Stimulated activated CD4-positive, alpha-beta T cell treated with anti-CD3 and anti-CD28 coated beads, TNF-alpha, amount 100 ng/mL, for 4 hours (primary cell): Measurements from ENCODE around the gene ZGPAT.
A peak's percentile ranks its signal among the peaks of the same experiment; 100 is the strongest.
"Not testable (repeated sequence)": the region's sequence is repeated elsewhere in the genome, so short reads cannot be mapped to it uniquely, and the experiment has no call there.

Source experiments
- DNase-seq, 3 experiments: peaks; one replicate each; pipeline ENCODE4 v3.0.0-alpha.2; 2020; ENCODE audit warnings: low read depth in 3 of 3

ZGPAT gene, protein sequence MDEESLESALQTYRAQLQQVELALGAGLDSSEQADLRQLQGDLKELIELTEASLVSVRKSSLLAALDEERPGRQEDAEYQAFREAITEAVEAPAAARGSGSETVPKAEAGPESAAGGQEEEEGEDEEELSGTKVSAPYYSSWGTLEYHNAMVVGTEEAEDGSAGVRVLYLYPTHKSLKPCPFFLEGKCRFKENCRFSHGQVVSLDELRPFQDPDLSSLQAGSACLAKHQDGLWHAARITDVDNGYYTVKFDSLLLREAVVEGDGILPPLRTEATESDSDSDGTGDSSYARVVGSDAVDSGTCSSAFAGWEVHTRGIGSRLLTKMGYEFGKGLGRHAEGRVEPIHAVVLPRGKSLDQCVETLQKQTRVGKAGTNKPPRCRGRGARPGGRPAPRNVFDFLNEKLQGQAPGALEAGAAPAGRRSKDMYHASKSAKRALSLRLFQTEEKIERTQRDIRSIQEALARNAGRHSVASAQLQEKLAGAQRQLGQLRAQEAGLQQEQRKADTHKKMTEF

DNA sequence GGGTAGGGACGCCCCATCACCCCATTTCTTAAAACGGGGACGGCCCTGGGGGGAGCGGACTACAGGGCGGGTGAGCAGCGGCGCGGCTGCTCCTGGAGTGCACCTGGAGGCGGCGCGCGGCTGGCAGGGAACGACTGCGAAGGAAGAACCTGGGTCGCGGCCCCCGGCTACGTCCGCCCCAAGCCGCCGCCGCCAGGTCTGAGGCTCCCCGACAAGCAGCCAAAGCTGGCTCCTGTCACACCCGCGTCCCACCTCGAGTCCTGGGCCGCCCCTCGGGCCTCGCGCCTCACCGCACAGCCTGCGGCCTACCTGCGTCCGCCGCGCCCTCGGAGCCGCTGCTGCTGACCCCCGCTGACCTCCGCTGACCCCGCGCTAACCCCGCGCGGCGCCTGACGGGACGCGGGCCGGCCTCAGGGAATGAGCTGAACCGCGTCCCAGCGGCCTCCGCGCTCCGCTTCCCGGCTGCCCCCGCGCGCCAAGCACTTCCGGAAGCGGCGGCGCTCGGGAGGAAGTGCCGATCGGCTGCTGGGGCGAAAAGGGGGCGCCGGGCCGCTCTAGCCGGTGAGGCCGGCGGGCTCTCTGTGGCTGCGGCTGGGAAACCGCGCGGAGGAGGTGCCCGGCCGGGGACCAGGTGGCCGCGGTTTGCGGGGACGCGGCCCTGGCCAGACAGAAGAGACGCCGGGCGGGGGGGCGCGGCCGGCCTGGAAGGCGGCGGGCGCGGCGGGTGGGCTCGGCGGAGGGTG is at the start of gene ZGPAT, which contains the start of gene ARFRP1:
Gene ZGPAT, plus strand, starts transcription at position 482 of the 743 bp plus-strand sequence. CDS start 542 bp downstream, outside the sequence.
Gene ARFRP1, minus strand, starts transcription at position 419 of the 743 bp plus-strand sequence. CDS start 885 bp downstream, outside the sequence.
- DNase-seq, result peak; percentile 74 to 81 (median 76)

DNA sequence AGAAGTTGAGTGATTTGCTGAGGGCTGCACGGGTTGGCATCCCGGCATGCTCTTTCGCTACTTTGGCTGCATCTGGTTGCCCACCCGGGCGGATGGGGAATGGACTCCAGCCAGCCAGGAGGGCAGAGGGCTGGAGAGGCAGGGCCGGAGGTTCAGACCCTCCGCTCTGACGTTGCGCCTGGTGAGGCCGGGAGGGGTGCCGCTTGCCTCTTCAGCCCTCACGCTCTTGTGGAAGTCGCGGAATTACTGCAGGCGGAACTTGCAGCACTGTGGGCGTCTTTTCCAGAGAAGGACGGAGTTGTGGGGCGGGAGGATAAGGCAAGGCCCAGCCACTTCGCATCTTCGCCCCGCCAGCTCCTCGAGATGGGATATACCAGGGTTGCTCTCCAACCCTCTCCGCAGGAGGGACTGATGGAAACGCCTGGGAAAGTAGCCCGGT is 49.1 kb upstream of the ZGPAT start:
- no peak for DNase-seq

DNA sequence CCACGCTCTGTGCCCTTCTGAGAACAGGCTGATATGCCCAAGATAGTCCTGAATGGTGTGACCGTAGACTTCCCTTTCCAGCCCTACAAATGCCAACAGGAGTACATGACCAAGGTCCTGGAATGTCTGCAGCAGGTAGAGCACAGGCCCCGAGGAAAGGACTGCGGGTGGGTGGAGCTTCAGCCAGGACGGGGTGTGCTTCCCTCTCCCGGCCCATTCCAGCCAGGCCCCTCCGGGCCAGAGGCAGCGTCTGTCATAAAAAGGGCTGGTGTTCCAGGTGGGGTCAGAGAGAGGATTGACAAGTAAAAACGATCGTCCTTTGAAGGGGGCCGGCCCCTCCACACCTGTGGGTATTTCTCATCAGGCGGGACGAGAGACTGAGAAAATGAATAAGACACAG is 48.5 kb upstream of the ZGPAT start:
- DNase-seq, result no peak

DNA sequence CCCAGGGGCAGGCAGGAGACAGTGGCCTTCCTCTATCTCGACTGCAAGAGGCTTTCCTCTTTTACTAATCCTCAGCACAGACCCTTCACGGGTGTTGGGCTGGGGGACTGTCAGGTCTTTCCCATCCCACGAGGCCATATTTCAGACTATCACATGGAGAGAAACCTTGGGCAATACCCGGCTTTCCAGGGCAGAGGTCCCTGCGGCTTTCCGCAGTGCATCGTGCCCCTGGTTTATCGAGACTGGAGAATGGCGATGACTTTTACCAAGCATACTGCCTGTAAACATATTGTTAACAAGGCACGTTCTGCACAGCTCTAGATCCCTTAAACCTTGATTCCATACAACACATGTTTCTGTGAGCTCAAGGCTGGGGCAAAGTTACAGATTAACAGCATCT is 47.7 kb upstream of the ZGPAT start:
- DNase-seq, result not testable (repeated sequence)

DNA sequence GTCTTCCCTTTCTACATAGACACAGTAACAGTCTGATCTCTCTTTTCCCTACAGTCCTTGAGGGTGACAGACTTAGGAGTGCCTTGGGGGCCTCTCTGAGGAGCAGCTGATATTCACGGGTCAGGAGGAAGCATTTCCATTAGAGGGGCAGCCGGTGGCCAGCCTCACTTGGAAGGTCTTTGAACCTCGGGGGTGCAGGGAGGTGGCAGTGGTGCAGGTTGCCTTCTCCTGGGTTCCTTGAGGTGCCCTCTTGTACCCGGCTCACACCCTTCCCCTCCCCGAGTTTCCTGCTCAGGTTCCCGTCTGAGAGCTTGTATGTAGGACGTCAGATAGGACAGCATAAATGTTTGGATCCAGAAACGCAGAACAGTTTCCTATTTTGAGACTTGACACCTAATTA is 47.2 kb upstream of the ZGPAT start:
- no peak for DNase-seq

DNA sequence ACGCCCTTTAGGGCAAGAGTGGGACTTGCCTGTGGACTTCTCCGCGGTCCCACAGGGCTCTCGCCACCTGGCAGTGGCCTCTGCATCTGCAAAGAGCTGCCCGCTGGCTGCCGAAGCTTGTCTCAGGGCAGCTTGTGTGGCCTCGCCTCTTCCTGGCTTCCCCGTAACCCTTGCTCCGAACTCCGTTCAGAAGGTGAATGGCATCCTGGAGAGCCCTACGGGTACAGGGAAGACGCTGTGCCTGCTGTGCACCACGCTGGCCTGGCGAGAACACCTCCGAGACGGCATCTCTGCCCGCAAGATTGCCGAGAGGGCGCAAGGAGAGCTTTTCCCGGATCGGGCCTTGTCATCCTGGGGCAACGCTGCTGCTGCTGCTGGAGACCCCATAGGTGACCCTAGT is 46.7 kb upstream of the ZGPAT start:
- DNase-seq, result no peak

DNA sequence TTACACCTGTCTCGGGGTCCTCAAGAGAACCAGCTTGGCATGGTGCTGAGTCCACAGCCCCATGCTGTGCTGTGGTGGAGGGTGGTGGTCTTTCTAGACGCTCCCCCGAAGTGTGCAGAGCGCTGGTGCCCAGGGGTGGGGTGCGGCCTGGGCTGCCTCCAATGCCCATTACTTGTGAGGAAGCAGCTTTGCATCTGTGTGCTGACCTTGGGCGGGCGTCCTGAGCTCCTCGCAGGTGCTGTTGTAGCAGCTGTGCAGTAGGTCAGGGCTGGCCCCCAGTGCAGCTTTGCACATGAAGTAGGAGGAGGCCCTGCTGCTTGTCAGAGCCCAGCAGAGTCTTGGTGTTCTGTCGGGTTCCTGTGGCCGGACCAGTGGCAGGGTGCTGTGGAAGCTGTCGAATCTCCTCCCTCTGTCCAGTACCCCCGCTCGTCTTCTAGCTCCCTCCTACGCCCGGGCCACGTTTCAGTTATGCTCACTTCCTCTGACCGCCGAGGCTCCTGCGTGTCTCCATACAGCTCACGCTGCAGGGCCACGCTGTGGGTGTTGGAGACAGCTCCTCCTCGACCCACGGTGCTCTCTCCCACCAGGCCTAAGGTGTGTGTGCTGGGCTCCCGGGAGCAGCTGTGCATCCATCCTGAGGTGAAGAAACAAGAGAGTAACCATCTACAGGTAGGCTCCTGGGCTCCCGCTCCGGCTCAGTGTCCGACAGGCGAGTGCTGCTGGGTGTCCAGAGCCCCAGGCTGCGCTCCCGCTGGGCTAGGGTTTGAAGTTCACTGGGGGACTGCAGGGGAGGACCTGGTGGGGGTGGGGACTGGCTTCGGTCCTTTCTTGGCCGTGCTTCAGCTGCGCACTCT is 45.7 kb upstream of the ZGPAT start:
- DNase-seq, result no peak

DNA sequence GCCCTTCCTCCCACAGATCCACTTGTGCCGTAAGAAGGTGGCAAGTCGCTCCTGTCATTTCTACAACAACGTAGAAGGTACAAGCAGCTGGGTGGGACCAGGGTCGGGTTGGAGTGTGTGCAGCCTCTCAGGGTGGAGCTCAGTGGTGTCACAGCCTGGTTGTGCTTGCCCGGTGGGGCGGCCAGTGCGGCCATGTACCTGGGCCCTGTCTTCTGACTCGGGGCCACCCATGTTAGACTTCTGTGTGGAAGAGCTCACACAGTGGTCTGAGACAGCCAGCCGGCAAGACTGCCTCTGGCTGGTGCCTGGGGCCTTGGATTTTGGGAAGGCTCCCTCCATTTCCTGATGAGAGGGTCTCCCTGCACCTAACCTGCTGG is 45.0 kb upstream of the ZGPAT start:
- no peak for DNase-seq

DNA sequence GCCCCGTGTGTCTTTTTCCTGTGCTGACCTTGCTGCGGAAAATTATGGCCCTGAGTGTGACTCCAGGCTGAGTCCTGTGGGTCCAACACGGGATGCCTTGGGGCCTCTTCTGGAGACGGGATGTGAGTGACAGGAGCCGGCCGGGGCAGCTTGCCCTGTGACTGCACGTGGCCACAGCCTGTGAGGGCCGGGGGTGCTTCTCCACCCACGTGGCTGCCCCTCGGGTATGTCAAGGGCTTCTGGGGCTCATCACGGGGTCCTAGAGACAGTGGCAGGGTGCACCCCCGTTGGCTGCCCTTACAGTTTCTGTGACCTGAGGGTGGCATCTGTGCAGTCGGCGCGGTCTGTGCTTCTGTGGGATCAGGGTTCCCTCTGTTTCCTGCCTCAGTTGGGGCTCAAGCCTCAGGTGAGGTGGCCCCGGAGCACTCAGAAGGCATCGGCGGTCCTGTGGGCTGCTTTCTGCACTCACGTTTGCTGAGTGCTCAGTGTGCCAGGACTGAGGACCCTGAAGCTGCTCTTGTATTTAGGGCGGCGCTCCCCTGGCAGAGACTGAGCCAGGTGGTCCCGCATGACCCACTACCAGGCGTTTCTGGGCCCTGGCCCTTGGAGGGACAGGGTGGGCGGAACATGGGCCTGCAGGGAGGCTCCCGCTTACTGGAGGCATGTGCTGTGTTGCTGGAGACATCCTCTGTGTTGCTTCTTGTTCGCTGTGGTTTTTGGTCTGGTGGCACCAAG is 44.3 kb upstream of the ZGPAT start:
- DNase-seq, result no peak

DNA sequence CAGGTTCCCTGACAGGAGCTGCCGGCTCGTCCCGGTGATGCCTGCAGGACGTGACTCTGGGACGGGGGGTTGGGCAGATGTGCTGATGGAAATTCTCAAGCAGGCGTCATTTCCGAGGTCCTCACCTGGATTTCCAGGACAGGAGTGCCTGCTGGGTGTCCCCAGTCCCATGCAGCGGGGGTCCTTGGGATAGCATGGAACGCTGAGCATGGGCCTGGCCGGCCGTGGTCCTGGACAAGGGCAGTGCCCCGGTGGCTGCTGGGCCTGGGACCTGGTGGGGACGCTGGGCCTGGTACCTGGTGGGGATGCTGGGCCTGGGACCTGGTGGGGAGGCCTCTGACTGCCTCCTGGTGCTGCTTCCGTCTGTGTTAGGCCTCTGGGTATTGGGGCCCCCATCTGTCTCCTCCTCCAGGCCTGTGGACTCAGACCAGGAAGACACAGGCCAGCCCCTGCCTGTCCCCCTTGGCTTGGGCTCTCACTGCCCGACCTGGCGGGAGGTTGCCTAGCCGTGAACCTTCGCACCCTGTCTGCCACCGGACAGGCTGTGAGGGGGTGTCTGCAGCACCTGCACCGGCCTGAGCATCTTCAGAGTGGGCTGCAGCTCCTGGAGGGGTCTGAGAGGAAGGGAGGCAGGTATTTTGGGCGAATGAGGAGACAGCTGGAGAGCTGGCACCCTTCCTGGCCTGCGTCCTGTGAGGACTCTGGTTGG is 43.5 kb upstream of the ZGPAT start:
- no peak for DNase-seq

DNA sequence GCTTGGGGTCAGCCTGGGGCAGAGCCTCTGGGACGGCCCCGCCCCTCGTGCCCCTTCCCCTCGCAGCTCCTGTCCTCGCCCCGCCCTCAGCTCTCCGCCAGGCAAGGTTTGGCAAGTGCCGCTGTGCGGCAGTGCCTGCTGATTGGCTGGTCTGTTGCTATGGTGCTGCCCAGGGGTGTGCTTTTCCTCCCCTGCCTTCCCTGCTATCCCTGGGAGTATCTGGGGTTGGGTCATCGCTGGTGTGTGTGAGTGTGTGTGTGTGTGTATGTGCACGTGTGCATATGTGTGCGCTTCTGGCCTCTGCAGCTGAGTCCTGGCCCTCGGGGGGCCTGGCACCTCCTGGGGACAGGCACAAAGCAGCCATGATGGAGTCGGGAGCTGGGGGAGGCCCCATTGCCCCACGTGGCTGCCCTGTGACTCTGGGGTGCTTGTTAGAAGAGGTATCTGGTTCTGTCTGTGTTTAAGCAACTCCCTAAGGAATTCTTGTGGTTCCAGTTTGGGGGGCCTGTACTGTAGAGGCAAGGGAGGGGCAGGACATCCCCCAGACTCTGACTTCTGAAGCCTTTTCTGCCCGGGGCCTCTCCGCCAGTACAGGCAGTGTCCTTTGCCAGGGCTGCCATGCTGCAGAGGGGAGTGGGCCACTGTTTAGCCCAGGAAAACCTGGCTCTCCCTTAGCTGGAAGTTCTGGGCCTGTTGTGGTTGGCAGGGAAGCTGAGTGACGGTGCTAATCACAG is 42.8 kb upstream of the ZGPAT start:
- no peak for DNase-seq

DNA sequence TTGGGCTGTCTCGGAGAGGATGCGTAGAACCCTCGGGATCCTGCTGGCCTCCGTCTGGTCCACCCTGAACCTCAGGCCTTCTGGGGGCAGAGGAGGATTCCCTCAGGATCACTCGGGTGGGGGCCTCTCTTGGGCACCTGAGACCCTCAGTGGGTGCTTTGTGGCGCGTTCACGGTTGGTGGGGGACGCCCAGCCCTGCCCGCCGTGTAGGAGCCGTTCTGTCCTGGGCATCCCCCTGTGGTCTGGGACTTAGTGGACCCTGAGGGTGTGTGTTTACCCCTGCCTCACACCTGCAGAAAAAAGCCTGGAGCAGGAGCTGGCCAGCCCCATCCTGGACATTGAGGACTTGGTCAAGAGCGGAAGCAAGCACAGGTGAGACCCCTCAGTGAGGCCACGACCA is 42.1 kb upstream of the ZGPAT start:
- DNase-seq, result no peak

DNA sequence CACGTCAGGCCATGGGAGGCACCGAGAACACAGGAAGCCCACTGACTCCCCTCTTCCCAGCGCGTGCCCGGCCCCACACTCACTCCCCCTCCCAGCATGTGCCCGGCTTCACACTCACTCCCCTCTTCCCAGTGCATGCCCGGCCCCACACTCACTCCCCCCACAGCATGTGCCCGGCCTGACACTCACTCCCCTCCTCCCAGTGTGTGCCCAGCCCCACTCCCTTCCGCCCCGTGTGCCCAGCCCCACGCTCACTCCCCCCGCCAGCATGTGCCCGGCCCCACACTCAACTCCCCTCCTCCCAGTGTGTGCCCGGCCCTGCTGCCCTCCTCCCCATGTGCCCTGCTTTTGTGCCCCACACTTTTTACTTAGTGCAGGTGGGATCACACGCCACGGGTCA is 40.0 kb upstream of the ZGPAT start:
- DNase-seq, result no peak

DNA sequence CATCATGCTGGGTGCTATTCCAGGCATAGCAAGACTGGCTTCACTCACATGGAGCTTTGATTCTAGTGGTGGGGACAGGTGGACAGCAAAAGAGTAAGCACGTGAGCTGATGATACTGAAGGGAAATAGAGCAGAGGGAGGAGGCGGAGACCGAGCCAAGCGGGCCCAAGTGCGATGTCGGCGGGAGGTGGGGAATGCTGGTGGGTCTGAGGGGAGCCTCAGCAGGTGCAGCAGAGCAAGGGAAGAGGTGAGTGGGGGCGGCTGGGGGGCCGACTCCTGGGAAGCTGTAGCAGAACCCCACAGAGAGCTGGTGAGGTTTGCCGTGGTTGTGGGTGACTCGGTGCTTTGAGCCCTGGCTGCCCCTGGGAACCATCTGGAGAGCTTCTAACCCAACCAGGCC is 39.5 kb upstream of the ZGPAT start:
- DNase-seq, result no peak

DNA sequence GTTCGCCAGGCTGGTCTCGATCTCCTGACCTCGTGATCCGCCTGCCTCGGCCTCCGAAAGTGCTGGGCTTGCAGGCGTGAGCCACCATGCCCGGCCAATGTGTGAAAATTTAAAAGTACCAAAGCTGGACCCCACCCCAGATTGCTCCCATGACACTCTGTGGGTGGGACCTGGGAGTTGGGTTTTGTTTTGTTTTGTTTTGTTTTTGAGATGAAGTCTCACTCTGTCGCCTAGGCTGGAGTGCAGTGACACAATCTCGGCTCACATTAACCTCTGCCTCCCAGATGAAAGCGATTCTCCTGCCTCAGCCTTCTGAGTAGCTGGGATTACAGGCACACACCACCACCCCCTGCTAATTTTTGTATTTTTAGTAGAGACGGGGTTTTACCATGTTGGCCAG is 36.1 kb upstream of the ZGPAT start:
- DNase-seq, result not testable (repeated sequence)

DNA sequence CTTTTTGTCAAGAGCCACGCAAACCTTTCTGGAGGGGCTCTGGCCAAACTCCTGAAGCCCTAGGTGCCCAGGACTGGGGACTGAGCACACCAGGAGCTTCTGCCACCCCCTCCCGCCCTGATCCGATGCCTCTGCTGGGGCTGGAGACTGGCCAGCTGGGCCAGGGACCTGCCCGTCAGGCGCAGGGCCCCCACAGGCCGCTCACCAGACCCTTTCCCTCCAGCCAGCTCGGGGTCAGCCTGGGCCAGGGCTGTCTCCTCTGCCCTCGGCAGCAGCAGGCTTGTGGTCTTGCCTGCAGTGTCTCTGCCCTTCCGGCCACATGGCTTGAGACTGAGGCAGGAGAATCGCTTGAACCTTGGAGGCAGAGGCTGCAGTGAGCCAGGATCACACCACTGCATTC is 35.2 kb upstream of the ZGPAT start:
- no peak for DNase-seq

DNA sequence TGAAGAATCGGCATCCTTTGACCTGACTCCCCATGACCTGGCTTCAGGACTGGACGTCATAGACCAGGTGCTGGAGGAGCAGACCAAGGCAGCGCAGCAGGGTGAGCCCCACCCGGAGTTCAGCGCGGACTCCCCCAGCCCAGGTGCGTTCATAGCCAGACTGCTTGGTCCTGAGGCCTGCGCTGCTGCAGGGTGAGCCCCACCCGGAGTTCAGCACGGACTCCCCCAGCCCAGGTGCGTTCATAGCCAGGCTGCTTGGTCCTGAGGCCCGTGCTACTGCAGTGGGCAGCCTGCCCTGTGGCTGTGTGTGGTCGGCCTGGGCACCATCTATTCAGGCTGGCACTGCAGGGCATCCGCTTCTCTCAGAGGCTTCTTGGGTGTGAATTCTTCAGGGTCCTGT is 33.9 kb upstream of the ZGPAT start:
- DNase-seq, result no peak

DNA sequence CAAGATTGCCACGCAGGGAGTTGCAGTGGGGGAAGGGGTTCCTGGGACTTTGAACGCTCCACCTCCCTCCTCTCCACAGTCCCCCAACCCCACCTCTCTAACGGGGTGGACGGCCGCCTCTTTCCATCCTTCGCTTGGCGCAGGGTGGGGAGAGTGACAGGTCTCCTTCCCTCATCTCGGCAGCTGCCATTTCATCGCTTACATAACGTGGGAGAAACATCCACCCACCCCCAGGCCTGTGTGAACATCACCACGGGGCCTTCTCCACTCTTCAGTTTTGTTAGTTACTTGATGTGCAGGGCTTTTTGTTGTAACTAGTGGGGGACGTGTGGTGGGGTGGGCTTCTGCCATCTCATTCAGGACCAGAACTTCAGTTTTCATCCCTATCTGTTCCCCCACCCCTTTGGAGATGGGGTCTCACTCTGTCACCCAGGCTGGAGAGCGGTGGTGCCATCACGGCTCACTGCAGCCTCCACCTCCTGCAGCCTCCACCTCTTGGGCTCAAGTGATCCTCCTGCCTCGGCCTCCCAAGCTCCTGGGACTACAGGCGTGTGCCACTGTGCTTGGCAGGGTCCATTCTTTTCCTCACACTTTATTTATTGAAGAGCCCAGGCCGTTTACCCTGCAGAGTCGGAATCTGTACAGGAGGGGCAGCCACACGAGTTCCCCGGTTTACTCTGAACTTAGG is 32.0 kb upstream of the ZGPAT start:
- no peak for DNase-seq

DNA sequence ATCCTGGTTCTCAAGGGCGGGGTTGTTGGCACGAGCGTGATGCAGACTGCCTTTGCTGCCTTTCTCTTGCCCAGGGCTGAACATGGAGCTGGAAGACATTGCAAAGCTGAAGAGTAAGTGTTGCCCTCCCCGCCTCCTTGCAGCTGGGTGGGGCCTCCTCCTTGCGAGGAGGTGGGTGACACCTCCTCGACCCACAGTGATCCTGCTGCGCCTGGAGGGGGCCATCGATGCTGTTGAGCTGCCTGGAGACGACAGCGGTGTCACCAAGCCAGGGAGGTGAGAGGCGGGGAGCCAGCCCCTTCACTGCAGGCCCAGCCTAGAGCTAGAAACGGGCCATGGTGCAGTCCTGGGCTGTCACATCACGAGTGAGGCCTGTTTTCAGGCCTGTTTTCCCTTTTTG is 29.8 kb upstream of the ZGPAT start:
- no peak for DNase-seq
